ENCODE data around the gene HDAC4. TPM values are rescaled to one million over a fixed set of nuclear protein-coding genes. Genes with fewer than 3 reads are reported as not detected.

The HDAC4 gene
- total RNA-seq, 5 donors from 2014 or later (not counting 1 experiment from before 2014, with no cell fraction given), result 44.8 to 80.2 (median 60.9) TPM

DNA sequence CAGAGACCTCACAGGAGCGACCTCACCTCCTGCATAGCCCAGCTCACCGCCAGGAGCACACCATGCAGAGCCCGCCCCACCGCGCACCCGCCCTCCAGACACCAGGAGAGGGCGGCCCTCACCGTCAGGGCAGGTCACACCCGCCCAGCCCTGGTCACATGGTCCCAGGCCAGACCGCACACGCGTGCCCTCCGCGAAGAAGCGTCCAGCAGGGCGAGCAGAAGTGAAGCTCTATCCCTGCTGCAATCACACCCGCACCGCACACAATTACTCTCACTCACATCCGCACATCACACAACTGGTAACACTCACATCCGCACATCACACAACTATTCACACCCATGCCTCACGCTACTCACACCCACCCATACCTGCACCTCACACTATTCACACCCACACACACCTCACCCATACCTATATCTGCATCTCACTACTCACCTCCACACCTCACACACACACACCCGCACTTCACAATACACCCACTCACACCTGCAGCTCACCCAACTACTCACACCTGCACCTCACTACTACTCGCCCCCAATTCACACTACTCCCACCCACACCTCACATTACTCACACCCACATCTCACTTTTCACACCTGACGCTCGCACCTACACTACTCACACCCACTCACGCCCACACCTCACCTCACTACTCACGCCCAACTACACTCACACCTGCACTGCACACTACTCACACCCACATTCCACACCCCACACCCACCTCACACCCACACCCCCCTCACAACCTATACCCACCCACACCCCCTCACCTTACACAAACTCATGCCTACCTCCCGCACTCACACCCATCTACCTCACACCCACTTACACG lies 242.0 kb downstream of the HDAC4 start:
- Histone ChIP-seq H3K27ac (ENCODE audit: low read length) (no peak overlapping the region), H3K27me3 (replicated peaks in 1 of 2; ENCODE audit: control insufficient read depth in 2 of 2, extremely low read depth in 1 of 2, insufficient read depth in 2 of 2, low read length in 1 of 2) (no peaks in the 10 kb centered on the region), H3K4me1 (ENCODE audit: control insufficient read depth in 1 of 2, extremely low read depth in 1 of 2, insufficient read depth in 2 of 2, low read length in 2 of 2) (peaks cover 0 to 12% of the 10 kb centered on the region in 2 experiments), H3K36me3 (ENCODE audit: control insufficient read depth in 2 of 2, extremely low read depth in 1 of 2, insufficient read depth in 1 of 2, low read length in 1 of 2) (peaks cover 29 to 60% of the 10 kb centered on the region in 2 donors), H3K9me3 (no peaks in the 10 kb centered on the region), H3K4me3 (ENCODE audit: control insufficient read depth in 1 of 2, extremely low read depth in 1 of 2, low read length in 1 of 2) (no peak overlapping the region)
- ATAC-seq (replicated peaks in 1 of 4) (no peak), DNase-seq (peak in 1 of 35 experiments; percentile 17)
- ChIA-PET CTCF (no interaction called here), POLR2A (no interaction called here)
- H3K27me3 Mint-ChIP-seq, result no peaks in the 10 kb centered on the region
- no peak overlapping the region for H3K4me3 Mint-ChIP-seq
- H3K9me3 Mint-ChIP-seq, result no peaks in the 10 kb centered on the region
- H3K36me3 Mint-ChIP-seq, result peaks cover 53% of the 10 kb centered on the region
- peaks cover 0 to 8% (median 4%) of the 10 kb centered on the region in 3 donors for H3K4me1 Mint-ChIP-seq
- H3K27ac Mint-ChIP-seq, result no peak overlapping the region
- WGBS (ENCODE audit: insufficient coverage), result 93% methylated on average over 29 of the region's 29 CpGs

DNA sequence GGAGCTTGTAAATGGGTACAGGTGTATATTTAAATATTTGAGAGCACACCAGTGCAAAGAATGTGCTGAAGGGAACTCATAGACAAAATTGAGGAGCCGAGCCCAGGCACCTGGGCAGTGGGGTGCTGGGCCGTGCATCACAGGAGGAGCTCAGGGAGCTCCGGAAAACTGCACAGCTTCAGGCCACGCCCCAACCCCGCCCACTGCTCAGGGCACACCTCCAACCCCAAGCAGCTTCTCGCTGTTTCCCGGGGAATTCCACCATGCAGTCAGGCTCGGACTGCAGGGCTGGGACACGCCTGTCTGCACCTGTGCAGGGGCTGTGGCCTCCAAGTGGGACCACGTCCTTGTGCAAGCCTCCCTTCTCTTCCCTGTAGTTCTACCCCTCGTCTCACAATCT lies 243.0 kb downstream of the HDAC4 start:
- ATAC-seq (replicated peaks in 1 of 4) (no peak), DNase-seq (peak in 1 of 35 experiments; percentile 9)
- Histone ChIP-seq H3K27me3 (replicated peaks in 1 of 2; ENCODE audit: control insufficient read depth in 2 of 2, extremely low read depth in 1 of 2, insufficient read depth in 2 of 2, low read length in 1 of 2) (no peaks in the 10 kb centered on the region), H3K4me3 (ENCODE audit: control insufficient read depth in 1 of 2, extremely low read depth in 1 of 2, low read length in 1 of 2) (no peak overlapping the region), H3K36me3 (ENCODE audit: control insufficient read depth in 2 of 2, extremely low read depth in 1 of 2, insufficient read depth in 1 of 2, low read length in 1 of 2) (peaks cover 24 to 51% of the 10 kb centered on the region in 2 donors), H3K4me1 (ENCODE audit: control insufficient read depth in 1 of 2, extremely low read depth in 1 of 2, insufficient read depth in 2 of 2, low read length in 2 of 2) (peaks cover 0 to under 1% of the 10 kb centered on the region in 2 experiments), H3K9me3 (no peaks in the 10 kb centered on the region), H3K27ac (ENCODE audit: low read length) (no peak overlapping the region)
- H3K4me1 Mint-ChIP-seq, result peaks cover 0 to 6% (median 1%) of the 10 kb centered on the region in 3 donors
- H3K27me3 Mint-ChIP-seq, result no peaks in the 10 kb centered on the region
- no peak overlapping the region for H3K4me3 Mint-ChIP-seq
- H3K36me3 Mint-ChIP-seq, result peaks cover 63% of the 10 kb centered on the region
- WGBS (ENCODE audit: insufficient coverage), result 91% methylated on average over 9 of the region's 11 CpGs
- ChIA-PET CTCF (no interaction called here), POLR2A (no interaction called here)
- H3K9me3 Mint-ChIP-seq, result no peaks in the 10 kb centered on the region
- H3K27ac Mint-ChIP-seq, result no peak overlapping the region

DNA sequence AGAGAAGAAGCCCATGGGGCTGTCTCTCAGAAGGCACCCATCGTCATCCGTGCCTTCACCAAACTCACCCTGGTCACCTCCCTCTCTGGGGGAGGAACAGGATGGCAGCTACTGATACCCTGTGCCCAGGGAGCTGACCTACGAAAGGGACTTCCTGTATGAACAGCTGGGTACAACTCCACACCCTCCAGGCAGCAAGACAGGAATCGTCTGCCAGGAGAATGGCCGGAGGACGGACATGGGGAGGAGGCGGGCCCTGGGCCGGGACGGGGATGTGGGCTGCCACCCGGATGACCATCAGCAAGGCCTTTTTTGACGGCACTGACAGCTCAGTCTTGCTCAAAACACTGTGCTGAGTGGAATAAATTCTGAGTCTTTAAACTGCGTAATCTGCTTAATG lies 243.6 kb downstream of the HDAC4 start:
- Mint-ChIP-seq H3K4me1 (peaks cover 0 to 8% (median 2%) of the 10 kb centered on the region in 3 donors), H3K36me3 (peaks cover 68% of the 10 kb centered on the region), H3K27me3 (no peaks in the 10 kb centered on the region), H3K4me3 (no peak overlapping the region), H3K27ac (no peak overlapping the region), H3K9me3 (no peaks in the 10 kb centered on the region)
- Histone ChIP-seq H3K9me3 (no peaks in the 10 kb centered on the region), H3K36me3 (ENCODE audit: control insufficient read depth in 2 of 2, extremely low read depth in 1 of 2, insufficient read depth in 1 of 2, low read length in 1 of 2) (peaks cover 24 to 51% of the 10 kb centered on the region in 2 donors), H3K4me3 (ENCODE audit: control insufficient read depth in 1 of 2, extremely low read depth in 1 of 2, low read length in 1 of 2) (no peak overlapping the region), H3K27ac (ENCODE audit: low read length) (no peak overlapping the region), H3K27me3 (replicated peaks in 1 of 2; ENCODE audit: control insufficient read depth in 2 of 2, extremely low read depth in 1 of 2, insufficient read depth in 2 of 2, low read length in 1 of 2) (no peaks in the 10 kb centered on the region), H3K4me1 (ENCODE audit: control insufficient read depth in 1 of 2, extremely low read depth in 1 of 2, insufficient read depth in 2 of 2, low read length in 2 of 2) (peaks cover 0 to 3% of the 10 kb centered on the region in 2 experiments)
- ChIA-PET POLR2A (no interaction called here), CTCF (no interaction called here)
- DNase-seq (peak in 2 of 35 experiments; percentile 1 to 21), ATAC-seq (replicated peaks in 1 of 4) (no peak)
- 94% methylated on average over 9 of the region's 12 CpGs for WGBS (ENCODE audit: insufficient coverage)

DNA sequence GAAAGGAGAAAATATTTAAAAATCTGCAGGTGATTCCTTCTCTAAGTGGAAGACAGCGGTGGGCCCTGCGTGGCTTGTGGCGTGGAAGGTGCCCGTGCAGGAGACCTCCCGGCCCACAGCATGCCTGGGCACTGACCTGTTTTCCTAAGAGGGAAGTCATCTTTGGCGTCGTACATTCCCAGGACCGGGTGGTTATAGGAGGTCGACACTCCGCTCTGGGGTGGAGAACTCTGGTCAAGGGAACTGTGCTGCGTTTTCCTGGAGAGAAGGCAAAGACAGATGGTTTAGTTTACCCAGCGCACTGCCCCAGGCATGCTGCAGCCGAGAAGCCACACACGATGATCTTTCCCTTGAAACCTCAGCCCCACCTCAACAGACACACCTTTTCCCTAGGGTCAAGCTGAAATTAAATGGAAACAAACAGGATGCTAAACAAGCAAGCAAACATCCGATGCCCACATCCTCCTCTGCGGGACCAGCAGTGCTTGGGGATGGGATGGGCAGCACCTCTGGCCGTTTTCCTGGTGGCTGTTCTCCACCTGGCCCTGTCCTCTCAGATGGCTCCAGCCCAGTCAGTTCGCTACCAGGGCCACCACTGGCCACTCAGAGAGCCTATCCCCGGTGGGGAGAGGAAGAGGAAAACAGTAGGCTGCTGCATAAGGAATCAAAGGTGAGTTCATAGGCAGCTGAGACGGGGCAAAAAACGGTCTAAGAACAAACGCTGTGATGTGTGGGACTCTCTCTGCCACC lies 244.1 kb downstream of the HDAC4 start:
- H3K9me3 Mint-ChIP-seq, result no peaks in the 10 kb centered on the region

DNA sequence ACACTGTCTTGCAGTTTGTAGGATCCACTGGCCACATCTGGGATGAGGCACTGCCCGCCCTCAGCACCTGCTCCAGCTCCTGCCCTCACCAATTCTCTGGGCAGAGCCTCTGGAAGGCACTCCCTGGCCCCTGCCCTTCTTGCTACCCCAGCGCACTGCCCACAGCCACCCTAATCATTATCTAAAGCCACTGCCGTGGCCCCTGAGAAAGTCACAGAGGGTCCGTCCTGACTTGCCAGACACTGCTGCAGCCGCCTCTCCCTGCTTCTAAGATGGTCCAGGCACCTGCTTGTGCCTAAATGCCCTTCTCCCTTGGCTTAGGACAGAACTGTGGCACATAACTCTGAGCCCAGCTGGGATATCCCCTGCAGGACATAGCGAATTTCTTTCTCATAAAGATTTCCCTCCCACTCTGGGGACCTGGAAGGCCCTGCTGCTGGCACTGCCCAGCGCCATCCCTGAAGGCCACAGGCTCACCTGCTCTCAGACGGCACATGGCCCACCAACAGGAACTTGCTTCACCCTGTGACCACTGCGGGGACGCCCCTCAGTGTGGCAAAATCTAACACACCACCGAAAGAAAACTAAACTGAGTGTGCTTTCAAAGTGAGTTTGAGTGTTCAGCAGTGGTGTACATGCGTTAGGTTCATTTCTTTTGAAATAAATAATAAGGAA lies 244.9 kb downstream of the HDAC4 start:
- peaks cover 6 to 16% of the 10 kb centered on the region in 2 experiments for H3K4me1 ChIP-seq (ENCODE audit: control insufficient read depth in 1 of 2, extremely low read depth in 1 of 2, insufficient read depth in 2 of 2, low read length in 2 of 2)
- H3K27me3 Mint-ChIP-seq, result no peaks in the 10 kb centered on the region
- 97% methylated on average over 9 of the region's 12 CpGs for WGBS (ENCODE audit: insufficient coverage)
- H3K4me1 Mint-ChIP-seq, result peaks cover 3 to 22% (median 15%) of the 10 kb centered on the region in 3 donors
- no peak overlapping the region for H3K4me3 ChIP-seq (ENCODE audit: control insufficient read depth in 1 of 2, extremely low read depth in 1 of 2, low read length in 1 of 2)
- ATAC-seq (replicated peaks in 1 of 4) (no peak), DNase-seq (peak in 2 of 35 experiments; percentile 0 to 10)
- no peak overlapping the region for H3K27ac ChIP-seq (ENCODE audit: low read length)
- peaks cover 68% of the 10 kb centered on the region for H3K36me3 Mint-ChIP-seq
- ChIA-PET POLR2A (no interaction called here), CTCF (no interaction called here)
- peak overlapping the region in 1 of 2 donors; percentile 39 for H3K27ac Mint-ChIP-seq
- H3K36me3 ChIP-seq (ENCODE audit: control insufficient read depth in 2 of 2, extremely low read depth in 1 of 2, insufficient read depth in 1 of 2, low read length in 1 of 2), result peaks cover 24 to 49% of the 10 kb centered on the region in 2 donors
- no peak overlapping the region for H3K4me3 Mint-ChIP-seq
- peaks cover 0 to 3% (median 0%) of the 10 kb centered on the region in 3 donors for H3K9me3 Mint-ChIP-seq
- H3K27me3 ChIP-seq (replicated peaks in 1 of 2; ENCODE audit: control insufficient read depth in 2 of 2, extremely low read depth in 1 of 2, insufficient read depth in 2 of 2, low read length in 1 of 2), result no peaks in the 10 kb centered on the region
- no peaks in the 10 kb centered on the region for H3K9me3 ChIP-seq

More for the DNA sequence above, 244.1 kb downstream of the HDAC4 start:
- CTCF ChIA-PET, result no interaction called here
- Mint-ChIP-seq H3K27ac (no peak overlapping the region), H3K36me3 (peaks cover 73% of the 10 kb centered on the region), H3K27me3 (no peaks in the 10 kb centered on the region), H3K4me1 (peaks cover 0 to 14% (median 7%) of the 10 kb centered on the region in 3 donors), H3K4me3 (no peak overlapping the region)
- DNase-seq (peak in 1 of 35 experiments; percentile 1), ATAC-seq (replicated peaks in 1 of 4) (no peak)
- H3K27ac ChIP-seq (ENCODE audit: low read length), result no peak overlapping the region
- no peak overlapping the region for H3K4me3 ChIP-seq (ENCODE audit: control insufficient read depth in 1 of 2, extremely low read depth in 1 of 2, low read length in 1 of 2)
- no peaks in the 10 kb centered on the region for H3K27me3 ChIP-seq (replicated peaks in 1 of 2; ENCODE audit: control insufficient read depth in 2 of 2, extremely low read depth in 1 of 2, insufficient read depth in 2 of 2, low read length in 1 of 2)
- POLR2A ChIA-PET, result no interaction called here
- 100% methylated on average over 8 of the region's 22 CpGs for WGBS (ENCODE audit: insufficient coverage)
- peaks cover 24 to 50% of the 10 kb centered on the region in 2 donors for H3K36me3 ChIP-seq (ENCODE audit: control insufficient read depth in 2 of 2, extremely low read depth in 1 of 2, insufficient read depth in 1 of 2, low read length in 1 of 2)
- H3K4me1 ChIP-seq (ENCODE audit: control insufficient read depth in 1 of 2, extremely low read depth in 1 of 2, insufficient read depth in 2 of 2, low read length in 2 of 2), result peaks cover 0 to 8% of the 10 kb centered on the region in 2 experiments
- H3K9me3 ChIP-seq, result no peaks in the 10 kb centered on the region

All from T-cell (primary cell).